Right lobe of liver (tissue), 6 donors: Measurements from ENCODE around the gene USP1. TPM values are rescaled to one million over a fixed set of nuclear protein-coding genes. Genes with fewer than 3 reads are reported as not detected.

Source experiments
- ATAC-seq, 4 donors: fragments of 200-7000 bp; cut with Tn5 transposase; one replicate each; pipeline ENCODE4 v1.9.1; 2020; ENCODE audit warnings: mild to moderate bottlenecking in 4 of 4, moderate library complexity in 4 of 4
- DNase-seq, 3 donors: peaks; one replicate each; pipeline ENCODE4 v3.0.0-alpha.2; 2020
- H3K27ac ChIP-seq, 3 donors: fragments of 200-600 bp; one replicate each; pipeline ENCODE4 v1.8.0; 2022
- H3K27me3 ChIP-seq, 2 donors: fragments of 200-600 bp; one replicate each; pipeline ENCODE4 v1.8.0; 2022
- H3K36me3 ChIP-seq, 4 donors: fragments of 200-600 bp; sonication (generic) in 1 of 4; one replicate each; pipeline versions ENCODE4 v1.5.1 to v1.8.0; 2017 to 2022; ENCODE audit warnings: control low read depth in 1 of 4
- H3K4me1 ChIP-seq, 4 donors: fragments of 200-600 bp; sonication (generic) in 1 of 4; one replicate each; pipeline versions ENCODE4 v1.5.1 to v1.8.0; 2017 to 2022; ENCODE audit warnings: control low read depth in 1 of 4
- H3K4me3 ChIP-seq, 3 donors: fragments of 200-600 bp; one replicate each; pipeline ENCODE4 v1.8.0; 2022
- H3K9me3 ChIP-seq, 4 donors: fragments of 200-600 bp; sonication (generic) in 1 of 4; one replicate each; pipeline versions ENCODE4 v1.5.1 to v1.8.0; 2017 to 2022; ENCODE audit warnings: control low read depth in 1 of 4
- POLR2A ChIP-seq: fragments of 450-650 bp; IDR thresholded peaks from one replicate; pipeline ENCODE4 v1.6.1; 2017; ENCODE audit warnings: antibody characterized with exemption, mild to moderate bottlenecking
- WGBS: methylation state at CpG from one replicate; pipeline ENCODE4 v1.1.6; 2018; ENCODE audit warnings: low coverage, low lambda C conversion rate; ENCODE audit not compliant: insufficient coverage; ENCODE audit errors: missing lambda C conversion rate; 5-methylcytosine and 5-hydroxymethylcytosine counted together
- intact Hi-C, 2 donors: fragments of 100-400 bp; cut with DNase I; formaldehyde crosslinking; loops; one replicate each; pipeline versions ENCODE4 v1.11.2 to v1.14.1; 2022
- total RNA-seq, 6 experiments: library from RNA; depleted of rRNA in 2 of 6; stranded (reverse); fragments of >200 nt in 2 of 6; fragmentation: NEBNext Ultra II Directional in 3 of 6; extraction: Animal tissue kit (Norgen Biotek cat#: 25700) in 3 of 6; gene quantifications; one replicate each; pipeline versions ENCODE4 v1.1.0 to v1.2.4, GENCODE V29; 2016 to 2023
- TF ChIP-seq, protein P1 (sequence below), 4 donors: fragments of 200-600 bp in 3 of 4; fragments of 450-650 bp in 1 of 4; IDR thresholded peaks; one replicate each; pipeline versions ENCODE4 v1.5.1 to v1.8.0; 2016 to 2022; ENCODE audit warnings: antibody characterized with exemption in 4 of 4, mild to moderate bottlenecking in 2 of 4
- donor health status: DM: no; HTN: yes; CAD: no.
- donor health status: DM: no; HTN: no; CAD: no.
- donor health status: DM: no; HTN: no; CAD: no.
- donor health status: DM: no; HTN: yes; CAD: no.
- donor health status: DM: no; HTN: yes; CAD: no.

The USP1 gene
- total RNA-seq, 6 experiments from 2014 or later = 4.9 to 8.4 (median 6.6) TPM

DNA sequence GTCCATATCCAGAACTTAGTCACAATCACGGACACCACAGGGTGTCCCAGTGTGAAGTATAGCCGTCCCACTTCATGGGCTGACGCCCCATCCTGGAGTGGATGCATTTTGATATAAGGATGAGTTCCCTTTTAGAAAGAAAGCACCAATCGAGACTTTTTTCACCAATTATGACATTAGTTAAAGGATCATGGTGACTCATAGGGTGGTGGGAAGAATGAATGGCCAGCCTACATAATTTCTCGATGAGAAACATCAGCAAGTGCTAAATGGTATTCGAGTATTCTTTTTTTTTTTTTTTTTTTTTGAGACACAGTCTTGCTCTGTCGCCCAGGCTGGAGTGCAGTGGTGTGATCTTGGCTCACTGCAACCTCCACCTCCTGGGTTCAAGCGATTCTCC is 38.5 kb upstream of the USP1 start:
- Histone ChIP-seq H3K27ac (no peak overlapping the region), H3K4me3 (no peak overlapping the region), H3K9me3 (no peaks in the 10 kb centered on the region), H3K36me3 (no peaks in the 10 kb centered on the region), H3K4me1 (no peaks in the 10 kb centered on the region), H3K27me3 (no peaks in the 10 kb centered on the region)
- ATAC-seq (no peak), DNase-seq (no peak)
- intact Hi-C loops = no loop called here
- WGBS = 86% methylated on average over 7 of the region's 8 CpGs
- TF ChIP-seq, protein P1, sequence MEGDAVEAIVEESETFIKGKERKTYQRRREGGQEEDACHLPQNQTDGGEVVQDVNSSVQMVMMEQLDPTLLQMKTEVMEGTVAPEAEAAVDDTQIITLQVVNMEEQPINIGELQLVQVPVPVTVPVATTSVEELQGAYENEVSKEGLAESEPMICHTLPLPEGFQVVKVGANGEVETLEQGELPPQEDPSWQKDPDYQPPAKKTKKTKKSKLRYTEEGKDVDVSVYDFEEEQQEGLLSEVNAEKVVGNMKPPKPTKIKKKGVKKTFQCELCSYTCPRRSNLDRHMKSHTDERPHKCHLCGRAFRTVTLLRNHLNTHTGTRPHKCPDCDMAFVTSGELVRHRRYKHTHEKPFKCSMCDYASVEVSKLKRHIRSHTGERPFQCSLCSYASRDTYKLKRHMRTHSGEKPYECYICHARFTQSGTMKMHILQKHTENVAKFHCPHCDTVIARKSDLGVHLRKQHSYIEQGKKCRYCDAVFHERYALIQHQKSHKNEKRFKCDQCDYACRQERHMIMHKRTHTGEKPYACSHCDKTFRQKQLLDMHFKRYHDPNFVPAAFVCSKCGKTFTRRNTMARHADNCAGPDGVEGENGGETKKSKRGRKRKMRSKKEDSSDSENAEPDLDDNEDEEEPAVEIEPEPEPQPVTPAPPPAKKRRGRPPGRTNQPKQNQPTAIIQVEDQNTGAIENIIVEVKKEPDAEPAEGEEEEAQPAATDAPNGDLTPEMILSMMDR (IDR thresholded peaks at IDR 0.05) = no peak
- no peak for TF ChIP-seq POLR2A

DNA sequence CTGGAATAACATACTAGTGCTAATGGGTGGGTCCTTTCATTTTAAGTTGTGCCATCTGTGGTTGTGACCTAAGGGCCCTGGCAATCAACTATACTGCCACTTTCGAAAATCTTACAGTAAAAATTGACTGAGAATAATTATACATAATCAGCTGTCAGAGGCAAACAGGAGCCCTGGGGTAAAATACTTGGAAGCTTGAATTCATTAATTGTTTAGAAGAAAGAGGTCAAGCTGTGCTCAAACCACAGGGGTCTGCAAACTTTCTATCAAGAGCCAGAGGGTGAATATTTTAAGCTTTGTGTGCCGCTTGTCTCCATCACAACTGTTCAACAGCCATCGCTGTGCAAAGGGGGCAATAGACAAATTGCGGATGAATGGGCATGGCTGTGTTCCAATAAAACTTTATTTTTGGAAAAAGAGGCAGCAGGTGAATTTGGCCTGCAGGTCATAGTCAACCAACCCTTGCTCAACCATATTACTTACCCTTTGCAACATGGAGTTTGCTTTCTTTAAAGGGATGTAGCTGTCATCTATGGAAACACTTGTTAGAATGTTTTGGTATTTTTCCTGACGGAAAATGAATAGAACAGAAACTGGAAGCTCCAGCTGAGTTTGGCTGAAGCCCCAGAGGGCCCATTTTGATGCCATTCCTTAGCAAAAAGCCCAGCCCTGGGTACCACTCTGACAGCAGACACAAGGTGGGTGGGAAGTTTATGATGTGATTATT is 35.7 kb upstream of the USP1 start:
- H3K4me3 ChIP-seq = no peak overlapping the region
- no peak for DNase-seq
- no peak for ATAC-seq
- WGBS = 85% methylated on average over 5 of the region's 5 CpGs
- no peaks in the 10 kb centered on the region for H3K27me3 ChIP-seq
- H3K36me3 ChIP-seq = no peaks in the 10 kb centered on the region
- H3K9me3 ChIP-seq = no peaks in the 10 kb centered on the region
- intact Hi-C loops = no loop called here
- no peak overlapping the region for H3K27ac ChIP-seq
- no peaks in the 10 kb centered on the region for H3K4me1 ChIP-seq
- no peak for TF ChIP-seq POLR2A
- TF ChIP-seq, protein P1 (IDR thresholded peaks at IDR 0.05) = no peak

- no peak for TF ChIP-seq POLR2A
- TF ChIP-seq, protein P1 (IDR thresholded peaks at IDR 0.05) = no peak
- H3K9me3 ChIP-seq = no peaks in the 10 kb centered on the region
- H3K36me3 ChIP-seq = no peaks in the 10 kb centered on the region
- intact Hi-C loops = loop anchor here in 1 of 2 donors (5.0 kb wide), 1 partner anchor 228 kb away; no protein-coding TSS in a partner anchor
- ATAC-seq (no peak), DNase-seq (no peak)
- no peaks in the 10 kb centered on the region for H3K27me3 ChIP-seq
- 100% methylated on average over 1 of the region's 2 CpGs for WGBS
- H3K4me1 ChIP-seq = no peaks in the 10 kb centered on the region
- no peak overlapping the region for H3K27ac ChIP-seq
- H3K4me3 ChIP-seq = no peak overlapping the region
These were observed 31.6 kb upstream of the USP1 start for GRCh38 chr1:62405247-62405646.

GRCh38 chr1:62406576-62406975 is 30.3 kb upstream of the USP1 start:
- H3K27ac ChIP-seq = no peak overlapping the region
- TF ChIP-seq, protein P1 (IDR thresholded peaks at IDR 0.05) = no peak
- TF ChIP-seq POLR2A = no peak
- WGBS = 56% methylated on average over 3 of the region's 3 CpGs
- intact Hi-C loops = loop anchor here in 1 of 2 donors (5.0 kb wide), 1 partner anchor 229 kb away; no protein-coding TSS in a partner anchor
- no peak for DNase-seq
- H3K36me3 ChIP-seq = no peaks in the 10 kb centered on the region
- H3K4me3 ChIP-seq = no peak overlapping the region
- H3K4me1 ChIP-seq = no peaks in the 10 kb centered on the region
- H3K9me3 ChIP-seq = no peaks in the 10 kb centered on the region
- H3K27me3 ChIP-seq = no peaks in the 10 kb centered on the region
- no peak for ATAC-seq
